IPS-18c (cell line): Measurements from ENCODE around the gene THAP4.

Experiments
- H3K4me3 ChIP-seq: 2 replicates; pipeline ENCODE4 v1.7.0; 2013; ENCODE audit warnings: low read depth, mild to moderate bottlenecking, low read length, moderate library complexity; ENCODE audit not compliant: insufficient read depth
- H3K9me3 ChIP-seq: one replicate; pipeline ENCODE4 v1.6.1; 2013; ENCODE audit warnings: mild to moderate bottlenecking, low read length, moderate library complexity; ENCODE audit not compliant: control insufficient read depth, insufficient read depth

The THAP4 gene, protein sequence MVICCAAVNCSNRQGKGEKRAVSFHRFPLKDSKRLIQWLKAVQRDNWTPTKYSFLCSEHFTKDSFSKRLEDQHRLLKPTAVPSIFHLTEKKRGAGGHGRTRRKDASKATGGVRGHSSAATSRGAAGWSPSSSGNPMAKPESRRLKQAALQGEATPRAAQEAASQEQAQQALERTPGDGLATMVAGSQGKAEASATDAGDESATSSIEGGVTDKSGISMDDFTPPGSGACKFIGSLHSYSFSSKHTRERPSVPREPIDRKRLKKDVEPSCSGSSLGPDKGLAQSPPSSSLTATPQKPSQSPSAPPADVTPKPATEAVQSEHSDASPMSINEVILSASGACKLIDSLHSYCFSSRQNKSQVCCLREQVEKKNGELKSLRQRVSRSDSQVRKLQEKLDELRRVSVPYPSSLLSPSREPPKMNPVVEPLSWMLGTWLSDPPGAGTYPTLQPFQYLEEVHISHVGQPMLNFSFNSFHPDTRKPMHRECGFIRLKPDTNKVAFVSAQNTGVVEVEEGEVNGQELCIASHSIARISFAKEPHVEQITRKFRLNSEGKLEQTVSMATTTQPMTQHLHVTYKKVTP

DNA sequence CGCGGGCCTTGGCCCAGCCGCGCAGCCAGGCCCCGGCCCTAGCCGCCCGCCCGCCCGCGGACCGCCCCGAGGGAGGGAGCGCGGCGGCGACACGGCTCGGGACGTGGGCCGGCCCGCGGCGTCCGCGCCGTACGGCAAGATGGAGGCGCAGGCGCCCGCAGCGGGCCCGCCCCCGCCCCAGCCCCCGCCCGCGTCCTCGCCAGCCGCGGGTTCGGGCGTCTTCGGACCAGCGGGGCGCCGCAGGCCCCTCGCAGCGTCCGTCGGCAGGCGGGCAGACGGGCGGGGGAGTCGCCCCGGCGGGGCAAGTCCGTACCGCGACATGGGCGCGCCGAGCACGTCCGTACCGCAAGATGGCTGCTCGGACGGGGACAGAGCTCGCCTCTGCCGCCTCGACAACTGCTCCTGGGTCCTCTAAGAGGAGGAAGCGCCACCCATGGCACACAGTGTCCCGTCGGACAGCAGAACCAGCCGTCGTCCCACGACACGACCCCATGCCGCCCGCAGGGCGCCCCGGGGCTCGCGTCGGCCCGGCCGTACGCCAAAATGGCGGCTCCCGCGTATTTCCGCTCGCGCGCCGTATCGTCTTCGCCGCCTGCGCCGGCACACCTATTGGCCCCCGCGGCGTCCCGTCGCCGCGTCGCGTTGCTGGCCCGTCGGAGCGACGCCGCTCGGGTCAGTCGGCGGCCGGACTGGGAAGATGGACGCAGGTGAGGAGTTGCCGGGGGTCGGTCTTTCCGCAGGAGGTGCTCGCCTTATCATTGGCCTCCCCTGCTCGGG, at the start of gene THAP4, which contains the start of gene ATG4B:
THAP4 (minus strand) TSS at position 141 of the 777 bp plus-strand sequence. CDS start 141 bp downstream, outside the sequence.
ATG4B (plus strand) TSS at position 676 of the 777 bp plus-strand sequence; CDS start at position 698, 22 bp downstream.
- Histone ChIP-seq H3K9me3 (peaks cover 11% of the 10 kb centered on the region), H3K4me3 (peak within 1 kb of the TSS; percentile 100)

DNA sequence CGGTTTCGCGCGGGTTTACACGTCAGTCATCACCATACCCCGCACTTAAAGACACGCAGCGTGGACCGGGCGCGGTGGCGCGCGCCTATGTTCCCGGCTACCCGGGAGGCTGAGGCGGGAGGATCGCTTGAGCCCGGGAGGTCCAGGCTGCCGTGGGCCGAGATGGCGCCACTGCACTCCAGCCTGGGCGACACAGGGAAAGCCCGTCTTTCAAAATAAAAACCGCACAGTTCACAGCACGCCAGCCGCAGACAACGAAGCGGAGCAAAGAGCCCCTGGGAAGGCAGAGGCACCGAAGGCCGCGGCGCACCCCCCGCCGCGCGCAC, 49.3 kb upstream of the THAP4 start:
- H3K4me3 ChIP-seq: peak overlapping the region; percentile 96
- no peaks in the 10 kb centered on the region for H3K9me3 ChIP-seq

DNA sequence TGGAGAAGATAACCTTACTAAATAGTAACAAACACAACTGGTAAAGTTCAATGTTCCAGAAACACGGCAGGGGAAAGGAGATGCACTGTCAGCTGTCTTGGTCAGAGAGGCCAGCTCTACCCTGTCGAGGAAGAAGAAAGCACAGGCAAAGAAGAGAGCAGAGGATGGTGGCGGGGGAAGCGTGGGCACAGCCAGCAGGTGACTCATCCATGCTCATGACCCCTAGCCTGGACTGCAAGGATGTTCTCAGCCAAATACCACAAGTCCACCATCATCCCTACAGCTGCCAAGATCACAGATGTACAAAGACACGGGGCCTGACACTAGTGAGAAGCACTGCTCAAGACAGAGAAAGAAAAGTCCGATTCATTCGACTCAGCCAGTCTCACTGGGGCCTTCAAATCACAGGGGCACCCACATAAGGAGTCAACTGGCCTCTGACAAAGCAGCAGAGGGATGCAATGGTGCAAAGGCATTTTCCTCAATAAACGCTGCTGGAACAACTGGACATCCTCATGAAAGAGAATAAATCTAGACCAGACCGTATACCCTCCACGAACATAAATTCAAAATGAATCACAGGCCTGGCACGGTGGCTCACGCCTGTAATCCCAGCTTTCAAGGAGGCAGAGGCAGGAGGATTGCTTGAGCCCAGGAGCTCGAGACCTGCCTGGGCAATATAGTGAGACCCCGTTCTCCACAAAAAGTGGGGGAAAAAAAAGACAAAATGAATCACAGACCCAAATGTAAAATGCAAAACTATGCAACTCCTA, 44.1 kb upstream of the THAP4 start:
- Histone ChIP-seq H3K9me3 (no peaks in the 10 kb centered on the region), H3K4me3 (no peak overlapping the region)

DNA sequence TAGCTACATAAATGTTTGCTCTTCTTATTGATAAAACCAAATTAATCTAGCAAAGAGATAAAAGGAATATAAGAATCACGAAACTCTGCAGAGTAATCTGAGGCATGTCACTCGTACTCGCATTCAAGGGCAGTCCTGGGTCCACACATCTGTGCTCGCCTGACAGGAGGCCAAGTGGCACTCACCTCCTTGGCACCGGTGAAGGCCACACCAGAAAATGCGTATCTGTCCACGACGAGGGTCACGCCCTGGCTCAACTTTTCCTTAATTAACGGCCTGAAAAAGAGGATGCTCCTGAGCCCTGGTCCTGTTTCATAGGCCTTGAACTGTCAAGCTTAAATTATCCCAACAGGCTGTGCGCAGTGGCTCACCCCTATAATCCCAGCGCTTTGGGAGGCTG, 43.1 kb upstream of the THAP4 start:
- no peak overlapping the region for H3K4me3 ChIP-seq
- H3K9me3 ChIP-seq: no peaks in the 10 kb centered on the region

- H3K9me3 ChIP-seq: no peaks in the 10 kb centered on the region
- no peak overlapping the region for H3K4me3 ChIP-seq
These were observed 42.0 kb upstream of the THAP4 start for GRCh38 chr2:241678784-241679540.

DNA sequence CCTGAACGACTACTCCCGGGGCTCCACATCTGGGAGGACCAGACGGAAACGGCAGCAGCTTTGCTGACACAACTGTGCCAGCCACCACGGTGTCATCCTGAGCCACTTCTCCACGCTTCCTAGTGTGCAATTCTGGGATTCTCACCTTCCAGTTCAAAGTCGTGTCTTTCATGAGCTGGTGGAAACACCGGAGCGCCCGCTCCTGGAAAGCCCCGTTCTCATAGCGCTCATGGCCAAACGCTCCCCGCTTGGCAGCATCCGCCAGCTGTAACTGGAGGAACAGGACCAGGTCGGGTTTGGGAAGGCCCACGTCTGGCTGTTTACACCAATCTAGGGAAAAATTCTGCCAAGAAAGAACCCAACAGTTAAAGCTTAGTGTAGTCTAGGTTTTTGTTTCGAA, 41.3 kb upstream of the THAP4 start:
- H3K4me3 ChIP-seq: no peak overlapping the region
- H3K9me3 ChIP-seq: no peaks in the 10 kb centered on the region

- Histone ChIP-seq H3K4me3 (no peak overlapping the region), H3K9me3 (no peaks in the 10 kb centered on the region)
These were observed 40.4 kb upstream of the THAP4 start for GRCh38 chr2:241677392-241677791.

- Histone ChIP-seq H3K4me3 (no peak overlapping the region), H3K9me3 (no peaks in the 10 kb centered on the region)
These were observed 39.7 kb upstream of the THAP4 start for GRCh38 chr2:241676665-241677064.

DNA sequence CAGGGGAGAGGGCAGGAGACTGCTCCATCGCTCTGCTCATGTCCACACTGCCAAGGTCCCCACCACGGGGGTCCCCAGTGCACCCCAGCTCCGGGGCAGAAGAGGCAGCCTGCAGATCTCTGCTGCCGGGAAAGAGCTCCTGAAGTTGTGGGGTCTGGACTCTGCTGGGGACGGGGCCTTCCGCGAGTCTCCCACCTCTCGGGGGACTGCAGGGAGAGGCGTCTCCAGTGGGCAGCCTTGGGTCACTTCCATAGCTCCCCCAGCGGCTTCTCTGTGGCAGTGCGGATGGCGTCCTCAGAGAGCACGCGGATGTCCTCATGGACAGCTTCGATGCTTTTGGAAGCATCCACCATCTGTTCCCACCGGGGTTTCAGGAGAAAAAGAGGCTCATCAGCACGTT, 38.9 kb upstream of the THAP4 start:
- Histone ChIP-seq H3K9me3 (no peaks in the 10 kb centered on the region), H3K4me3 (no peak overlapping the region)

DNA sequence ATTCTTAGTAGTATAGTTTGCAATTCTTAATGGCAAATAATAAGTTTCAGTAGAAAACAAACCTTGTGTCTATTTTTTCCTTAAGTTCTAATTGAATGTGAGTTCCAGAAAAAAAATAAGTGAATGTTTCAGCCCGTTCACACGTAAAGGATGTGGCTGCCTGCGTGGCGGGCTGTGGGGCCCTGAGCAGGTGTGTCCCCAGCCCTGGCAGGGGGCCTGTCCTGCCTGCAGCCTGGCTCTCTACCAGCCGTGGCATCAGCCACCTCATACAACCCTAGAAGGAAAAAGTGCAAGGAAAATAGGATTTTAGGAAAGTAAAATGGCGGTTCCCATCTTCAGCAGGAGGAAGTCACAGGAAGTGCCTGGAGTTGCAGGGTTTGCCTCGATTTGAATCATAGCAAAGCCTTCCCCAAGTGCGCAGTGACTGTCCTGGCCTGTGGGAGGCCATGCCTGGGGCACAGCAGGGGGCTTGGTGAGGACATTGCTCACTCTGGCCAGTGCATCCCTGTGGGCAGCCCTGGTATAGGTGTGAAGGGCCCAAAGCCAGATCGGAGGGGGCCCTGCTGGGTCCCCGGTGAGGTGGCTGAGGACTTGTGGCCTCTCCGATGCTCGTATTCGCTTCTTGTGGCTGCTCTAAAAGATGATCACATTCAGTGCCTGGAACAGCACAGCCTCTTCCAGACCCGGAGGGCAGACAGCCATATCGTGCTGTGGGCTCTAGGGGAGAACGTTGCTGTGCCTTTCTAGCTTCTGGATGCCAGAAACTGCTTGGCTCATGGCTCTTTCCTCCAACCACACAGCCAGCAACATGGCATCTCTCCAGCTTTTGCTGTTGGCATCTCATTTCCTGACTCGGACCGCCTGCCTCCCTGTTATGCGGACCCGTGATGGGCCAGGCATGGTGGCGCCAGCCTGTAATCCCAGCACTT, 37.1 kb upstream of the THAP4 start:
- Histone ChIP-seq H3K9me3 (no peaks in the 10 kb centered on the region), H3K4me3 (no peak overlapping the region)

GRCh38 chr2:241673189-241673663, 36.3 kb upstream of the THAP4 start:
- no peak overlapping the region for H3K4me3 ChIP-seq
- H3K9me3 ChIP-seq: no peaks in the 10 kb centered on the region

DNA sequence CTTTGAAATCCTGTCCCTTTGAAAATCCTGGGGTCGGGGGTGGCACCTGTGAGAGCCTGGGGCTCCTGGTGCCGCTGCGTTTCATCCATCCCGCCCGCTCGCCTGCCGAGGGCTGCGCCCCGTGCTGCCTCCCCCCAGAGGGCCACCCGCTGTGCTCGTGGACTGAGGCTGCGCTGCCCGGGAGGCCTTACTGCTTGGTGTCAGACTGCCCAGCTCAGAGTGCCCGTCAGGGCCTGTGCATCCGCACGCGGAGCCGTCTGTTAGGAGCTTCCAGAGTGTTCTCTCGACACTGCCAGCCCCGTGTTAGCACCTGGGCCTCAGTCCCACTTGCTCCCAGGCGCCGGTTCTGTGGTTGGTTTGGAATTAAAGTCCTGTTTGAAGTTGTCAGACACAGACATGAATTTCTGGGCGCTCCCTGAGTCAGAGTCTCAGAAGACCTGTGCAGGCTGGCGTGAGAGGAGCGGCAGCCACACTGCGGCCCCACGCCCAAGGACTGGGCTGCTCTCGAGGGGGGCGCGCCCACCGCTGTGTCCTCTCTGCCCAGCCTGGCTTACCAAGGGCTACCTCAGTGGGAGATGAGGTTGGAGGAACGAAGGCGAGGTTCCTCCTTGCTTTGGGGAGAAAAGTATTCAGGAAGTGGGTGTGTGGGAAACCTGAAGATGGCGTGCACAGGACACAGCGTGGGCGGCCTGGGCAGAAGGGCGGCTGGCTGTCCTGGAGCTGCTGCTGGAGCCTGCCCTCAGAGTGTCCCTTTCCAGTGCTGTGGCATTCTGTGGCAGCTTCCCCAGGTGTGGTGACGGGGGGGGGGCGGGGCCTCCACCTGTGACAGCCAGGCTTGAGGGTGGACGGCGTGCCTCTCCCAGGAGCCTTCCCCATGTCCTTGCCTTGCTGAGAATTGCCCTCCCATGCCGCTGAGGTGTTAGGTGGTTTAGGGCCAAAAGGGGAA, 35.6 kb upstream of the THAP4 start:
- no peak overlapping the region for H3K4me3 ChIP-seq
- no peaks in the 10 kb centered on the region for H3K9me3 ChIP-seq

GRCh38 chr2:241671457-241672240, 34.7 kb upstream of the THAP4 start:
- Histone ChIP-seq H3K4me3 (no peak overlapping the region), H3K9me3 (no peaks in the 10 kb centered on the region)
